ENCODE results near the gene ZNF521.

ZNF521 gene

GRCh38 chr18:25077944-25078723 lies 273.8 kb downstream of the ZNF521 start:
- Mint-ChIP-seq H3K27ac (no peak overlapping the region), H3K4me3 (no peak overlapping the region), H3K36me3 (ENCODE audit: low read depth) (no peaks in the 10 kb centered on the region), H3K27me3 (ENCODE audit: low read depth) (no peaks in the 10 kb centered on the region), H3K4me1 (ENCODE audit: low read depth) (no peaks in the 10 kb centered on the region), H3K9me3 (no peaks in the 10 kb centered on the region)

DNA sequence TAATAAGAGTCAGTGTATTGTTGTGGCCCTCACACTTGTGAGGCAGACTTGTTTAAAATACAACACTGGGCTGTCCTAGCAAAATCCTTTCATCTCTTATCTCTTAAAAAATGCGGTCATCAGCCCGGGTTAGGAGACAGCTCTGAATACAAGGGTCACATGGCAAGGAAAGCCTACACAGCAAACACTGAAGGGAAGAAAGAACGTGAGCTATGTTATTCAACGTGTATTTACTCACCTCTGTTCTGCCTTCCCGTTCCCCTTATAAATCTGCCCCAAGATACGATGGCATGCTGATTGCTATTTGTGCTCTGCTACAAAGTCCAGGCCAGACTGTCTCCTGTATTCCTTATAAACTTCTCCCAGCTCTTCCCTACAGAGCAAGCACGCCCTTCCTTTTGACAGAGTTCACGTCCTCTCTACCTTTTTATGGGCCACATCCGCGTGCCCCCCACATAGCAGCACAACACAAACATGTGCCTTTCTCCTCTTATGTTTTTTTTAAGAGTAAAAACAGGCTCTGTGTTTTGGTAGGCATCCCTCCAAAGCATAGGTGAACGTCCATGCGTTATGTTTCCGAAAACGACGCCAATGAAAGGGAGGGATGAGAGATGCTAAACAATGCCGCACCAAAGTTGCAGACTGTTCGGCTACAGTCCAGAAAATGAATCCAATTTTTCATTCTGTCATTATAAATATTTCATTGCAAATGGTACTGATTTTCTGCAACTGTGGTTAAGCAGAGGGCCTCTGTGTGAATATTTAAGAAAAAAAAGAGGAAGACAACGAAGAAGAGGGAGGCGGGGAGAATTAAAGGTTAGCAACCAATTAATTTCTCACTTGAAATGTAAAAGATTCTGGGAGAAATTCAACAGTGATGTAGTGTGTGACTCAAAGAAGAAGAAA lies 274.7 kb downstream of the ZNF521 start:
- H3K4me1 Mint-ChIP-seq (ENCODE audit: low read depth): no peaks in the 10 kb centered on the region
- H3K36me3 Mint-ChIP-seq (ENCODE audit: low read depth): no peaks in the 10 kb centered on the region
- H3K4me3 Mint-ChIP-seq: no peak overlapping the region
- H3K27me3 Mint-ChIP-seq (ENCODE audit: low read depth): no peaks in the 10 kb centered on the region
- H3K9me3 Mint-ChIP-seq: no peaks in the 10 kb centered on the region
- no peak overlapping the region for H3K27ac Mint-ChIP-seq

GRCh38 chr18:25075783-25076182 lies 276.2 kb downstream of the ZNF521 start:
- Mint-ChIP-seq H3K4me3 (no peak overlapping the region), H3K27ac (no peak overlapping the region), H3K9me3 (no peaks in the 10 kb centered on the region), H3K36me3 (ENCODE audit: low read depth) (no peaks in the 10 kb centered on the region), H3K27me3 (ENCODE audit: low read depth) (no peaks in the 10 kb centered on the region), H3K4me1 (ENCODE audit: low read depth) (no peaks in the 10 kb centered on the region)

DNA sequence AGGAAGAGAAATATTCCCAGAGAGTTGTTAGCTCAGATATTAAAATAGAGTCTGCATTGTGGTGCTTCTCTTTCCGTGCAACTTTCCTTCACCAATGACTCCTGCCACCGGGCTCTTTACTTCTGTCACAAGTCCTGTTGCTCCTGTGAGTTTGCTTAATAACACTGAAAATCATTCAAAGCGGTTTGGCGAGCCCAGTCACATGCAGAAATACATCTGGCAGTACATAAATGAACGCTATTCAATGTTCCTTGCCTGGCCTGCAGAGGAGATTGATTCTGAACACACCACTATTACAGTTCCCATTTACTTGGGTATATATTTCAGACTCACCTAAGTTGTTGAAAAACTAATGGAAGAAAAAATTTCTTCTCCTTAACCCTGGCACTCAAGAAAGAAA lies 276.6 kb downstream of the ZNF521 start:
- Mint-ChIP-seq H3K27ac (no peak overlapping the region), H3K36me3 (ENCODE audit: low read depth) (no peaks in the 10 kb centered on the region), H3K4me3 (no peak overlapping the region), H3K9me3 (no peaks in the 10 kb centered on the region), H3K4me1 (ENCODE audit: low read depth) (no peaks in the 10 kb centered on the region), H3K27me3 (ENCODE audit: low read depth) (no peaks in the 10 kb centered on the region)

- H3K9me3 Mint-ChIP-seq: no peaks in the 10 kb centered on the region
- no peaks in the 10 kb centered on the region for H3K27me3 Mint-ChIP-seq (ENCODE audit: low read depth)
These were observed 277.0 kb downstream of the ZNF521 start for GRCh38 chr18:25074925-25075324.

DNA sequence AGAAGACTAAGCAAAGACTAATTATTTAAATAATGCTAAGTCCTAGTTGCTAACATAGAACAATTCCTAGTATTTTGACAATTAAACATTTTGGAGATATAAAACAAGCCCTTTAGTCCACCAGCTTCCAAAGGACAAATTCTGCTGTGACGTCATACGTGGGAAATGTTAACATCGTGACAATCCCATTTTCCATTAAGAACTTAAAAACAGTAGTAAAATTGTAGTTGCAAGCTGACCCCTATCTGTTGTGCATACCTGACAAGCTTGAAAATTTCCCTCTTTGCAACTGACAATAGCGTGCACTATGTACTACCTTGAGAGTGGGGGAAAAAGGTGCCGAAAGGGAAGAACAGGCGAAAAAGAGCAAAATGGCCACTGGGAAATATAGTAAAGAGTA lies 279.8 kb downstream of the ZNF521 start:
- no peaks in the 10 kb centered on the region for H3K36me3 Mint-ChIP-seq (ENCODE audit: low read depth)
- H3K27ac Mint-ChIP-seq: no peak overlapping the region
- no peaks in the 10 kb centered on the region for H3K4me1 Mint-ChIP-seq (ENCODE audit: low read depth)
- H3K9me3 Mint-ChIP-seq: no peaks in the 10 kb centered on the region
- H3K27me3 Mint-ChIP-seq (ENCODE audit: low read depth): no peaks in the 10 kb centered on the region
- H3K4me3 Mint-ChIP-seq: no peak overlapping the region

More at GRCh38 chr18:25074925-25075324, 277.0 kb downstream of the ZNF521 start:
- H3K4me1 Mint-ChIP-seq (ENCODE audit: low read depth): no peaks in the 10 kb centered on the region
- H3K36me3 Mint-ChIP-seq (ENCODE audit: low read depth): no peaks in the 10 kb centered on the region
- no peak overlapping the region for H3K27ac Mint-ChIP-seq
- no peak overlapping the region for H3K4me3 Mint-ChIP-seq

DNA sequence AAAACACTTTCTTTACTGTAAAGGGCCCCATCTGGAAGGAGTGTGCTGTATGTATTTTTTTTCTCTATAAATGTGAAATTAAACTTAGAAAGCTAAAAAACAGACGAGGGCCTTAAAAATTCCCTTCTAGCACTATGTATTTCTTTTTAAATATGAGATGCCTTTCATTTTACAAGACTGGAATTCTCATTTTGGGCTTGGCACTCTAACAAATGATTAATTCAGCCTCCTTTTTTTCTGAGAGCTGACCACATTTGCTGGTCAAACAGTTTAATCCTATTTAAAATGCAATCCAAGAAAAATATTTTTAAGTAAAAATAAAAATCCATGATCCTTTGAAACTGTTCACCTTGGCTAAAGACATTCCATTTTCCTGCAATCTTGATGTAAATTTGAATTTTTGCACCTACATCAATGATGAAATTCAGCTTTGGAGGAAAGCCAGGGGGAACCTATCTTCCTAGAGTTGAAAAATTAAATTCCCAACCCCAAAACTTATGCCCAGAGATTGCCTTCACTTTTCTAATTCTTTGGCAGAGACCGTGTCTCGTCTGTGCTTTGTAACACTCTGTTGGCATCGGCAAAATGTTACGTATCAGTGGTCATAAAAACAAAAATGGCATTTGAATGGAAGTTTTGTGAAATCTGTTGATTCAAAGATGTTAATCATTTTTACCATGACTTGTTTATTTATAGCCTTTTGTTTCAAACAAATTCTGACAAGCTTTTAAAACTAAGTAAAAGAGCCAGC lies 284.5 kb downstream of the ZNF521 start:
- no peaks in the 10 kb centered on the region for H3K27me3 Mint-ChIP-seq (ENCODE audit: low read depth)
- H3K4me1 Mint-ChIP-seq (ENCODE audit: low read depth): no peaks in the 10 kb centered on the region
- no peaks in the 10 kb centered on the region for H3K36me3 Mint-ChIP-seq (ENCODE audit: low read depth)
- H3K4me3 Mint-ChIP-seq: no peak overlapping the region
- H3K9me3 Mint-ChIP-seq: no peaks in the 10 kb centered on the region
- H3K27ac Mint-ChIP-seq: no peak overlapping the region

DNA sequence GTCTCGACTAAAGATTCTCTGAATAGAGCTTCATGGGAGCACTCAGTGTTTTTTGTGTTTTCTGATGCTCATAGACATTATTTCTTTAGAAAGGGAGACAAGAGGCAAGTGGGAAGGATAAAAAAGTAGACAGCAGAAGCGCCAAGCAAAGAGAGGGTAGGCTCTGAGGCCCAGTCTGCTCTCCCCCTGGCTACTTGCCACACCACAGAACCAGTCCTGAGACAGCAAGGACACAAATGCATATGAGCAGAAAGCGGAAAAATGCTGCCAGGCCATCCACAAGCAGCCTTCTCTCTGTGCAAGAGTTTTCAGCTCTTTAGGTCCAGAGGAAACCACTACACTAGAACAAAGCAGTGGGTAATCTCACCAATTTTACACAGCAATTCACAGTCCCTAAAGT lies 285.4 kb downstream of the ZNF521 start:
- Mint-ChIP-seq H3K27ac (no peak overlapping the region), H3K36me3 (ENCODE audit: low read depth) (no peaks in the 10 kb centered on the region), H3K4me1 (ENCODE audit: low read depth) (no peaks in the 10 kb centered on the region), H3K27me3 (ENCODE audit: low read depth) (no peaks in the 10 kb centered on the region), H3K4me3 (no peak overlapping the region), H3K9me3 (no peaks in the 10 kb centered on the region)

- no peaks in the 10 kb centered on the region for H3K4me1 Mint-ChIP-seq (ENCODE audit: low read depth)
- H3K36me3 Mint-ChIP-seq (ENCODE audit: low read depth): no peaks in the 10 kb centered on the region
- no peaks in the 10 kb centered on the region for H3K27me3 Mint-ChIP-seq (ENCODE audit: low read depth)
- no peak overlapping the region for H3K27ac Mint-ChIP-seq
- H3K4me3 Mint-ChIP-seq: no peak overlapping the region
- no peaks in the 10 kb centered on the region for H3K9me3 Mint-ChIP-seq
These were observed 289.2 kb downstream of the ZNF521 start for GRCh38 chr18:25062720-25063119.

DNA sequence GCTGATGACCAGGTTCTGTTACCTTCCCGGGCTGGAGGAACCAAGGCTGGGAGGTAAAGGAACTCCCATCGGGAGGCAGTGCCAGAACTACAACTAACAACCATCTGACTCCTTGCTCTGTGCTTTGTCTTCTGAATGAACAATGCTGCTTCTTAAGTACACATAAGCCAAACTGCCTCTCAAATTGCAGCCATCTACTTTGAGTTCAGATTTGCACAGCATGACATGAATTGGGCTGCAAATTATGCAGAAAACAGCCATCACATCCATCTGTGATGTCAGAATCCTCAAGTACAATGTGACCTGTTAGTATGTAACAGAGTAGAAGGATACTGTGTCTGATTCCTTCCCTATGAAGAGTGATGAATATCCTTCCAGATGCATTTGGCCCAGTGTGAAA lies 290.6 kb downstream of the ZNF521 start:
- no peak overlapping the region for H3K27ac Mint-ChIP-seq
- H3K4me1 Mint-ChIP-seq (ENCODE audit: low read depth): no peaks in the 10 kb centered on the region
- no peaks in the 10 kb centered on the region for H3K9me3 Mint-ChIP-seq
- no peaks in the 10 kb centered on the region for H3K36me3 Mint-ChIP-seq (ENCODE audit: low read depth)
- no peak overlapping the region for H3K4me3 Mint-ChIP-seq
- H3K27me3 Mint-ChIP-seq (ENCODE audit: low read depth): no peaks in the 10 kb centered on the region

DNA sequence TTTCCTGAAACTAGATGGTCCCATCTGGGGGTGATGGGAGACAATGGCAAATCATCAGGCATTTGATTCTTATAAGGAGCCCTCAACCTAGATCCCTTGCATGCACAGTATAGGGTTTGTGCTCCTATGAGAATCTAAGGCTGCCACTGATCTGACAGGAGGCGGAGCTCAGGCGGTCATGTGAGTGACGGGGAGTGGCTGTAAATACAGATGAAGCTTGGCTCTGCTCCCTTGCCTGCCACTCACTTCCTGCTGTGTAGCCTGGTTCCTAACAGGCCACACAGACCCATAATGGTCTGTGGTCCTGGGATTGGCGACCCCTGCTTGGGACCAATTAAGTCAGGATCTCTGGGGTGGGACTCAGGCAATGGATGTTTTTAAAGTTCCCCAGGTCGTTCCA lies 293.4 kb downstream of the ZNF521 start:
- no peaks in the 10 kb centered on the region for H3K4me1 Mint-ChIP-seq (ENCODE audit: low read depth)
- H3K27ac Mint-ChIP-seq: no peak overlapping the region
- no peaks in the 10 kb centered on the region for H3K9me3 Mint-ChIP-seq
- no peaks in the 10 kb centered on the region for H3K36me3 Mint-ChIP-seq (ENCODE audit: low read depth)
- H3K27me3 Mint-ChIP-seq (ENCODE audit: low read depth): no peaks in the 10 kb centered on the region
- H3K4me3 Mint-ChIP-seq: no peak overlapping the region

DNA sequence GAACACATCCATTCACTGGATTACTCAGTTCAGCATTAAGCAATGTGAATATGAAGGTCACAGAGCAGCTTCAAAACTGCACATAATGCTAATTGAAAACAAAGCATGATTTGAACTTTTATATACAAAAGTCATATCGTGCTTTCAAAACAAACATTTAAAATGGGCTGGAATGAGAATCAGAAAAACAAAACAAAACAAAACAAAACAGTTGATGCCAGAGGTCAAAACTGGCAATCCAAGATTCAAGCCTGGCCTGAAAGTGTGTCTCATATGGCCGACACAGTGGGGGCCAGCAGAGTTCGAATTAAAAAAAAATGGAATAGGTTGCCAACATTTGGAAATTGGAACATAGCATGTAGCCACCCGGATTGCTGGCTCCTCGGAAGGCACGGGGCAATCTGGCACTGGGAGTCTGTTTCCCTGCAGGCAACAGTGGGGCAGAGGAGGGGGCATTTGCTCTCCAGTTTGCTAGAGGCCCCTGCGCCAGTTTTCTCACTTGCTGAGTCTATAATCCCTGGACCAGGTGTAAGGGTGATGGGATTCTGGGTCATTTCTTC lies 294.4 kb downstream of the ZNF521 start:
- no peak overlapping the region for H3K4me3 Mint-ChIP-seq

DNA sequence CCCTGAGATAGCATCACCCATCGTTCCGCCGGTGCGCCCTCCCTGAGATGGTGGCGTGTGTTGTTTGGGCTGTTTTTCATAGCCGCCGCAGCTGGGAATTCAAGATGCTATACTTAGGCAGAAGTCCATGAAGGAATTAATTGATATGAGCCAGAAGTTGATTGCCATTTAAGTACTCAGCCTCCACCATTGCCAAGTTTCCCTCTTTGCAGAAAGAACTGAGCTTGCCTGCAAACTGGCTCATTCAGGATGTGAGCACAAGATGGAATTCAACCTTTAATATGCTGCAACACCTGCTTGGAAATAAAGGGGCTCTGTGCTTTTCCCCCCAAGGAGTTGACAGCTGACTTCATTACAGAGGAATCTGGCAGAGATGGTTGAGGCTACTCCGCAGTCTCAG lies 295.5 kb downstream of the ZNF521 start:
- H3K36me3 Mint-ChIP-seq (ENCODE audit: low read depth): no peaks in the 10 kb centered on the region
- H3K27me3 Mint-ChIP-seq (ENCODE audit: low read depth): no peaks in the 10 kb centered on the region

More for the DNA sequence above, 294.4 kb downstream of the ZNF521 start:
- no peaks in the 10 kb centered on the region for H3K9me3 Mint-ChIP-seq
- H3K27me3 Mint-ChIP-seq (ENCODE audit: low read depth): no peaks in the 10 kb centered on the region
- H3K27ac Mint-ChIP-seq: no peak overlapping the region
- H3K36me3 Mint-ChIP-seq (ENCODE audit: low read depth): no peaks in the 10 kb centered on the region
- no peaks in the 10 kb centered on the region for H3K4me1 Mint-ChIP-seq (ENCODE audit: low read depth)

DNA sequence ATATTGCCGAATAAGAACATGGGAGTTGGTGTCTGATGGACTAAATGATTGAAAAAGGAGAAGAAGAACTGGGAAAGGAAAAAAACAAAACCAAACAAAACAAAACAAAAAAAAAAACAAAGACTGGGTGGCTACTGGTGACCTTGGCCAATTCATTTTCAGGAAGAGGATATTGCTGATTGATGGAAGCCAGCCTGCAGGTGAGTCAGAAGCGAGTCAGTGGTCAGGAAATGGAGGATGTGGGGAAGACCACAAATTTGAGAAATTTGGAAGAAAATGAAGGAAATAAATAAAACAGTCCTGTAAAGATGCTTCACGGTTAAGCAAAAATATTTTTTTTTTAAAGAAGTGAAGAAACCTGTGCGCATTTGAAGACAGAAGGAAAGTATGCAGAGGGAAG lies 296.9 kb downstream of the ZNF521 start:
- Mint-ChIP-seq H3K4me3 (no peak overlapping the region), H3K27me3 (ENCODE audit: low read depth) (no peaks in the 10 kb centered on the region), H3K27ac (no peak overlapping the region), H3K4me1 (ENCODE audit: low read depth) (no peaks in the 10 kb centered on the region), H3K36me3 (ENCODE audit: low read depth) (no peaks in the 10 kb centered on the region), H3K9me3 (no peaks in the 10 kb centered on the region)

More for the DNA sequence above, 295.5 kb downstream of the ZNF521 start:
- no peaks in the 10 kb centered on the region for H3K9me3 Mint-ChIP-seq
- no peak overlapping the region for H3K4me3 Mint-ChIP-seq
- no peak overlapping the region for H3K27ac Mint-ChIP-seq
- no peaks in the 10 kb centered on the region for H3K4me1 Mint-ChIP-seq (ENCODE audit: low read depth)
